Left lobe of liver (tissue), 2 donors: Measurements from ENCODE around the gene DEFB129. TPM values are rescaled to one million over a fixed set of nuclear protein-coding genes. Genes with fewer than 3 reads are reported as not detected.
A peak's percentile ranks its signal among the peaks of the same experiment; 100 is the strongest.
"Not testable (repeated sequence)": the region's sequence is repeated elsewhere in the genome, so short reads cannot be mapped to it uniquely, and the experiment has no call there.

ENCODE experiments used
- ATAC-seq: fragments of 200-7000 bp; cut with Tn5 transposase; one replicate; pipeline ENCODE4 v1.9.1; 2020; ENCODE audit warnings: mild to moderate bottlenecking, moderate library complexity
- DNase-seq: peaks from one replicate; pipeline ENCODE4 v3.0.0-alpha.2; 2020; ENCODE audit warnings: low spot score
- total RNA-seq: library from RNA; stranded (reverse); gene quantifications from one replicate; pipeline ENCODE4 v1.2.1, GENCODE V29; 2021
- donor health status: DM: no; HTN: no; CAD: no; lungs with moderate emphysema.
- donor health status: DM: no; HTN: yes; CAD: no.

Gene DEFB129
- total RNA-seq, 1 donor from 2014 or later = not detected

- no peak for ATAC-seq
- no peak for DNase-seq
Measured at GRCh38 chr20:251354-251753, 24.3 kb downstream of the DEFB129 start.

DNA sequence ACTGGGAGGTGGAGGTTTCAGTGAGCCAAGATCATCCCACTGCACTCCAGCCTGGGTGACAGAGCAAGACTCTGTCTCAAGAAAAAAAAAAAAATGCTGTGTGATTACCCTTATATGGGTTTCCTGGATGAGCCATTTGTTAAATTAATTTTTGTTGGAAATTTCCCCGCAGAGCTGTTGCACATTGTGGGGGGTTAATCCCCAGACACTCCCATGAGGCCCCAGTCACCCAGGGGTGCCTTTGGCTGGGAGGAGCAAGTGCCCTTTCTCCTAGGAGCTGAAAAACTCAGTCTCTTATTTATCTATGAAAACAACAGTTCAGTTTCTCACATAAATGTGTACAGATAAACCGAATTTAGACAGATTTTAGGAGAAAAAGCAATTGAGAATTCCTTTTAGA is 25.7 kb downstream of the DEFB129 start:
- DNase-seq (no peak), ATAC-seq (no peak)

- ATAC-seq, DNase-seq: not testable (repeated sequence)
Measured at GRCh38 chr20:253447-253846, 26.4 kb downstream of the DEFB129 start.

- ATAC-seq (peak; percentile 98), DNase-seq (peak; percentile 70)
Measured at GRCh38 chr20:257419-257818, 30.4 kb downstream of the DEFB129 start, which contains the start of gene DEFB132. Gene DEFB132 (plus strand): TSS chr20:257724. CDS start chr20:257779, 55 bp downstream.

DNA sequence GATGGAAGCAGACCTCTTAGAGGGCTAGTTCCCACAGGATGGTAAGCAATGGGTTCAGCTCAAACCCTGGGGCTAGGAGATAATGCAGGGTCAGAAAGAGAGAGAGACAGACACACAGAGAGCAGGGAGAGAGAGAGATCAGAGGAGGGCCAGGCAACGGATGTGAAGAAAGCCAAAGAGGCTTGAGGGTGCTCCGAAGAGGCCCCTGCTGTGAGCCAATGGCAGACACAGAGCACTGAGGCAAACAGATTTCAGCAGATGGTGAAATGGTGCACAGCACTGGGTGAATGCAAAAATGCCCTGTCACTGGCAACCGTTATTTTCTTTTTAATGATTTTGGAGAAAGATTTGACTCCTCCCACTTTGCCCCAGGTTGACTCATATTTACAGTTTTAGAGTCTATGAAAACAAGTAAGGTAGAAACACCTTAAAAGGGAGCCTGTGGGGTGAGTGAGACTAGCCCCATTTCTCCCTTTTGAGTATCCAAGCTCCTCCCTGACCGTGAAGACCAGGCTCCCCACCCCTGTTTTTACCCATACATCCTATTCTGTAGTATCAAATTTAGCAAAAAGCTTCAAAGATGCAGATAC is 31.3 kb downstream of the DEFB129 start:
- DNase-seq (no peak), ATAC-seq (no peak)

- no peak for DNase-seq
- no peak for ATAC-seq
Measured at GRCh38 chr20:258963-259362, 31.9 kb downstream of the DEFB129 start.

- ATAC-seq (no peak), DNase-seq (no peak)
Measured at GRCh38 chr20:259981-260380, 32.9 kb downstream of the DEFB129 start.

DNA sequence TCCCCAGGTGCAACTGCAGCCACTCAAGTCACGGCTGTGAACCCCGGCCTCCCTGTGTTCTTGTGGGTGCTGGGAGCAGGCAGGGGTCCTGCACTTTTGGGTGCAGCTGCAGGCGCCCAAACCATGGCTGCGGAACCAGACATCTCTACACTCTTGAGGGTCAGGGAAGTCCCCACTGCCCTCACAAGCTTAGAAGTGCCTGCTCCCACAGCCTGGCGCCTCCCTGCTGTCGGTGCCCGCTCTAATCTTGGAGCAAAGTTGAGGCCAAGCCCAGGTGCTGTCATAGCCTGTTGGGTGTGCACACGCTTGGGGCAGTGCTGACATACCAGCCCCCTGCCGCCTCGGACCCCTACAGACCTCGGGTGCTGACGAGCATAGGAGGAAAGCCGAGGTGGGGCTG is 36.6 kb downstream of the DEFB129 start:
- no peak for ATAC-seq
- DNase-seq = no peak

- DNase-seq (peak; percentile 86), ATAC-seq (peak; percentile 99)
Measured at GRCh38 chr20:266596-267562, 39.8 kb downstream of the DEFB129 start.

DNA sequence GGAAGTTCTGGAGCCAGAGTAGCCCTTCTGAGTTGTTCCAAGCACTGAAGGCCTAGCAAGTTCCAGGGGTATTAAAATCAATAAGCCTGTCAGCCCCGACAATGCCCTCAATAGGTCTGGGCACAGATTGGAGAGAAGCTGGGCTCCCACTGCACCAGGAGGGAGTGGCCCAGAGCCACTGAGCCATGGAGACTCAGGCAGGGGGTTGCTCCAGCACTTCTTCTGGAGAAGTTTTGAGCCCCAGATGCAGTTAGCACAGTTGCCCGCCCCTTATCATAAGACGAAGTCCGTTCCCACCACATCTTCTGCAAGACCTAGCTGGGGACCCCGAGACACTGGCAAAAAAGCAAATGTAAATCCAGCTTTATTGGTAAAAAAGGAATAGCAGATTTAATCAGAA is 43.5 kb downstream of the DEFB129 start:
- DNase-seq (peak; percentile 4), ATAC-seq (no peak)

GRCh38 chr20:271069-271468 is 44.0 kb downstream of the DEFB129 start:
- ATAC-seq = no peak
- DNase-seq = peak; percentile 8

DNA sequence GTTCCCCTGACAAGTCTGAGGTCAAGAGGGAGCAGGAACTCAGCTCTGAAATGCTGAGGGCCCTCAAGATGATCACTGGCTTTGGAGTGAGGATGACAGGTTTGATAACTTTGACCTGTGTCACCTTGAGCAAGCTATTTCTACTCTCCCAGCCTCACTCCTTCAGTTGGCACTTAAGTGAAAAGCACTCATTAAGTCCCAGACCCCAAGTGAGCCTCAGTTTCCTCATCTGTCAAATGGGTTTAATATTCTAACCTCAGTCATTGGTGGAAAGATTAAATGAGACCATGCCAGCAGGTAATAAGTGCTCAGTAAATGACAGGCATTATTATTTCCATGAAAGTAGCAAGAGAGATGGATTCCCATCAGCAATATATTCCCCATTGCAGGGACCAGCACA is 44.5 kb downstream of the DEFB129 start:
- DNase-seq (no peak), ATAC-seq (no peak)

- ATAC-seq = no peak
- peak; percentile 28 for DNase-seq
Measured at GRCh38 chr20:272718-273117, 45.7 kb downstream of the DEFB129 start.

GRCh38 chr20:273884-274283 is 46.8 kb downstream of the DEFB129 start:
- DNase-seq = no peak
- ATAC-seq = no peak

GRCh38 chr20:275791-276190 is 48.7 kb downstream of the DEFB129 start:
- no peak for ATAC-seq
- peak; percentile 29 for DNase-seq

DNA sequence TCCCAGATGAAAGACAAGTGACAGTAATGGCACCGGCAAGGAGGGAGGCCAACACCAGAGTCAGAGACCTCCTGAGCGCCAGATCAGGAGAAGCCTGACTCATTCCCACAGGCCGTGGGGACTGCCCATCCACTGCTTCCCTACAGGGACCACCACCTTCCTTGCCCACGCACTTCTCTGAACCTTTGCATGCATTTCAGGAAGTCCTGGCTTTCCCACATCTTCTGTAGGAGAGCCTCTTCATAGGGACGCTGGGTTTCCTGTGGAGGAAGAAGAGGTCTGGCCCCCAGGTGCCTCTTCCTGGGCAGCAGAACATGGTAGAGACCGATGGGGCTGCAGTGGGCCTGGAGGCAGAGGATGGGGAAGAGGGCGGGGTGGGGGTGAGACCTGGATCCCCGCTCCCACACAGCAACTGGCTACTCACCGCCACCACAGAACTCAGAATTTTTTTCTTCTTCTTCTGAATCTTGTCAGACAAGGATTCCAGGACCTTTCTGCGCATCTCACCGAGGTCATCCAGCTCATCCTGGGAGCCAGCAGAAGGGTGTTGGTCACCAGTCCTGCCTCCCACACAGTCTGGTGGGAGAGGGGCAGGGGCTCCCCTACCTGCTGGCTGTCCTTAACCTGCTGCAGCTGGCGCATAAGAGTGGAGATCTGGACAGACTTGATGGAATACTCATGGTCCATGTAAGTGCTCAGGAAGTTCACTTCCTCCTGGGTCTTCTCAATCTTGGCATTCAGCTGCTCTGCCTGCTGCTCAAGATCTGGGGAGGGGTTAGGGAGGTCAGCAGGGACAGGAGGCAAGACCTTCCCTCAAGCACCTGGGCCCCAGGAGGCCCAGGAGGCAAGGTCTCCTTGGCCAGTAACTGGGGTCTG is 49.8 kb downstream of the DEFB129 start:
- ATAC-seq (no peak), DNase-seq (peak; percentile 24)

DNA sequence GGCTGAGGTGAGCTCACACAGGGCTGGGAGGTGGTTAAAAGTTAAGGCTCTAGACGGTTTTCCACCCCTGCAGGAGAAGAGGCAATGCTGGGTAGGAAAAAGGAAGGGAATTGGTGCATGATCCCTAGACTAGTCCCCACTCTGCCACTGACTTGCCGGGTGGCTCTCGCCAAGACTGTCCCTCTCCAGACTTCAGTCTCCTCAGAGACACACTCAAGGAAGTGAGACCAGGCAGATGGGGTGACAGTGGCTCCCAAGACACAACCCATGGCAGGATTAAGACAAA is 50.4 kb downstream of the DEFB129 start:
- ATAC-seq = no peak
- no peak for DNase-seq

DNA sequence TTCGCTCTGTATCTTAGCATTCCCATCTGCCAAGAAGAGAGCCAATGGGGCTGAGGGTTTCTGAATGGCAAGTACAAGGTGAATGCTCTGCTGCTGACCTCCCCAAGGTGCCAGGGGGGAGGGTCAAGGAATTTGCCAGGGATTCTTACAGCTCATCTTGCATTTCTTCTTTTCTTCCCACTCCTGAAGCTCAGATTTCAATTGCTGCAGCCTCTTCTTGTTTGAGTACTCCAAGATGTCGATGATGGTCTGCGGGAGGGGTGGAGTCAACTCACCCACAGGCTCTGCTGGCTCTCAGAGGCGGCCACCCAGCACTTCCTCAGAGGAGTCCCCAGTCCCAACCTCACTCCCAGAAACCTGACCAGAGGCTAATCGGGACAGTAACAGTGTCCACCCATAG is 51.1 kb downstream of the DEFB129 start:
- ATAC-seq (no peak), DNase-seq (peak; percentile 16)

GRCh38 chr20:278607-279571 is 51.8 kb downstream of the DEFB129 start:
- DNase-seq (peak; percentile 38), ATAC-seq (no peak)
